ENCODE results near the gene TNFRSF17. TPM values are rescaled to one million over a fixed set of nuclear protein-coding genes. Genes with fewer than 3 reads are reported as not detected.

The TNFRSF17 gene
- total and polyA plus RNA-seq, 2 of the 13 experiments (the other 11 are each of a cell fraction or from before 2014, with no cell fraction given) = not detected

GRCh38 chr16:11916524-11917285 lies 48.3 kb upstream of the TNFRSF17 start (continued):
- TF ChIP-seq THYN1 (CRISPR knock-in tag; IDR thresholded peaks at IDR 0.05; ENCODE audit: borderline replicate concordance, low read depth) (no peak; the same call in 1 of the 2 replicates), HOXA5 (CRISPR knock-in tag; IDR thresholded peaks at IDR 0.05) (no peak), NPAS2 (CRISPR knock-in tag; IDR thresholded peaks at IDR 0.05; ENCODE audit: borderline replicate concordance) (no peak), ZNF781 (CRISPR knock-in tag; IDR thresholded peaks at IDR 0.05; ENCODE audit: borderline replicate concordance, not compliant biosample characterization) (no peak), ZBTB4 (CRISPR knock-in tag; IDR thresholded peaks at IDR 0.05; ENCODE audit: borderline replicate concordance) (no peak), NFYC (CRISPR knock-in tag; IDR thresholded peaks at IDR 0.05) (no peak), ZNF580 (CRISPR knock-in tag; IDR thresholded peaks at IDR 0.05; ENCODE audit: borderline replicate concordance, low read depth) (no peak), AHR (CRISPR knock-in tag; IDR thresholded peaks at IDR 0.05) (no peak), STAG1 (CRISPR knock-in tag; IDR thresholded peaks at IDR 0.05) (no peak), JDP2 (CRISPR knock-in tag; IDR thresholded peaks at IDR 0.05; ENCODE audit: borderline replicate concordance) (no peak), SP1 (IDR thresholded peaks at IDR 0.05) (no peak; the same call in 1 of the 2 replicates), SP1 (CRISPR knock-in tag; IDR thresholded peaks at IDR 0.05) (no peak), ZNF878 (CRISPR knock-in tag; IDR thresholded peaks at IDR 0.05) (peak; percentile 87), MLXIP (CRISPR knock-in tag; IDR thresholded peaks at IDR 0.05; ENCODE audit: borderline replicate concordance) (no peak; the same call in 1 of the 2 replicates), NCOR1 (IDR thresholded peaks at IDR 0.05; ENCODE audit: borderline replicate concordance, low read length) (no peak), CBX2 (IDR thresholded peaks at IDR 0.05; ENCODE audit: low read depth, low read length) (no peak), CBX2 (CRISPR knock-in tag; IDR thresholded peaks at IDR 0.05; ENCODE audit: low read depth) (no peak), POLR2AphosphoS5 (IDR thresholded peaks at IDR 0.05; ENCODE audit: low read depth, low read length) (peak; percentile 65), ZNF83 (CRISPR knock-in tag; IDR thresholded peaks at IDR 0.05; ENCODE audit: borderline replicate concordance) (no peak), MEIS1 (CRISPR knock-in tag; IDR thresholded peaks at IDR 0.05; ENCODE audit: borderline replicate concordance) (no peak)
- TF ChIP-seq, protein P1, sequence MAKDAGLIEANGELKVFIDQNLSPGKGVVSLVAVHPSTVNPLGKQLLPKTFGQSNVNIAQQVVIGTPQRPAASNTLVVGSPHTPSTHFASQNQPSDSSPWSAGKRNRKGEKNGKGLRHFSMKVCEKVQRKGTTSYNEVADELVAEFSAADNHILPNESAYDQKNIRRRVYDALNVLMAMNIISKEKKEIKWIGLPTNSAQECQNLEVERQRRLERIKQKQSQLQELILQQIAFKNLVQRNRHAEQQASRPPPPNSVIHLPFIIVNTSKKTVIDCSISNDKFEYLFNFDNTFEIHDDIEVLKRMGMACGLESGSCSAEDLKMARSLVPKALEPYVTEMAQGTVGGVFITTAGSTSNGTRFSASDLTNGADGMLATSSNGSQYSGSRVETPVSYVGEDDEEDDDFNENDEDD (CRISPR knock-in tag; IDR thresholded peaks at IDR 0.05; ENCODE audit: borderline replicate concordance) = peak; percentile 78; the same call in 1 of the 2 replicates

All from HepG2 (cell line).